SKM-1 (cell line): ENCODE results near the gene COX20.

Experiments used
- DNase-seq: peaks from one replicate; lab custom pipeline; 2025; ENCODE audit not compliant: unreplicated experiment; lab: John Stamatoyannopoulos, UW

COX20 gene

DNA sequence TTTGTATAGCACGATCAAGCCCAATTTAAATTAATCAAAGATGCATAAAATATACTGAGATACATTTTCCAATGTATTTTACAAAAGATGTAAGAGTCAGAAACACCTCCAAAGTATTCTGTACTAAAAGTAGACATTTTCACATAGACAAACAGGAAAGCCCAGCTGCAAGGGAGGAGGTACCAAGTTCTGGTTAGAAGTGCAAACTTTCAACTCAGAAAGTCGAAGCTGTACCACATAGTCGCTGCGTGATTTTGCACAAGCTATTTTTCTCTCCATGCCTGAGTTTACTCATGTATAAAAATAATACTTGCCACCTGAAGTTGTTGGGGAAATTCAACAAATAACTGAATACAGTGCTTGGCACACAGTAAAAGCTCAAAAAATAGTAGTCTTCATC, 34.5 kb downstream of the COX20 start:
- DNase-seq, result no peak

GRCh38 chr1:244874974-244875579, 39.6 kb downstream of the COX20 start:
- no peak for DNase-seq

DNA sequence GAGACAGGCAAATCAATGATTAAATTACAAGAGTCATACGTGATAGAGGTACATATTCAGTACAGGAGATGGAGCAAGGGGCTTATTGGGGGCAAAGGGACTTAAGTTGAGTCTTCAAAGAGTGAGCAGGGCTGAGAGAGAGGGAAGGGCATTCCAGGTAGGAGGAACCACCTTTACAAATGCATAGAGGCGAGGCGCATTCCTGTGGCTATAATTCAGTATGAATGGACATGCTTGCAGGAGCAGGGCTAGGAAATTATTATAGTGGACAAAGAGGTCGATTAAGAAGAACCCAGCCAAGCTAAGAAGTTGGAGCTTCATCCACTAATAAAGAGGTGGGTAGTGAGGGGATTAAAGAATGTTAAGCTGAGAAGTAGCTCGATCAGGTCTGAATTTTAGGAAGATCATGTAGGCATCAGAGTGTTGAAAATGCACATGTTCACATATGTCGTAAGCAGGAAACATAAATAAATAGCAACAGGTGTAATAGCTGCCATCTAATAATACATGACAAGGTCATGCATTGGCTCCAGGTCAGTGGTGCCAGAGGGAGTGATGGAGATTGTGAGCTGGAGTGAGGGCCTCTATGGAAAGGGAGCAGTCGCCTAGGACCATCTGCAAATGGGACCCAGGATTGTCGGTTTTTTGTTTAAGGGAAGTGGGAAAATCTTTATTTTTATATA, 40.9 kb downstream of the COX20 start:
- no peak for DNase-seq

DNA sequence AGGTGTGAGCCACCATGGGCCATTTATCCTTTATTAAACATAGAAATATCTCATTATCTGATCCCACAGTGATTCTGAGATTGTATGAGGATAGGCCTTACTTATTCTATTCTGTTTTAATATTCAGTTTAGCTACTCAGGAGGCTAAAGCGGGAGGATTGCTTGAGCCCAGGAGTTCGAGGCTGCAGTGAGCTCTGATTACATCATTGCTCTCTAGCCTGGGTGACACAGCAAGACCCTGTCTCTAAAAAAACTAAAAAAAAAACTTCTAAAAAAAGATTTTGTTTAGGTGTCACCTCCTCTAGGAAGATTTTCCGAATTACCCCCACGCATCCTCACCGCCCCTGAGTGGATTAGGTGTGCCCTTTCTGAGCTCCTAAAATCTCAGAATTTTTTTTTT, 43.2 kb downstream of the COX20 start:
- no peak for DNase-seq

DNA sequence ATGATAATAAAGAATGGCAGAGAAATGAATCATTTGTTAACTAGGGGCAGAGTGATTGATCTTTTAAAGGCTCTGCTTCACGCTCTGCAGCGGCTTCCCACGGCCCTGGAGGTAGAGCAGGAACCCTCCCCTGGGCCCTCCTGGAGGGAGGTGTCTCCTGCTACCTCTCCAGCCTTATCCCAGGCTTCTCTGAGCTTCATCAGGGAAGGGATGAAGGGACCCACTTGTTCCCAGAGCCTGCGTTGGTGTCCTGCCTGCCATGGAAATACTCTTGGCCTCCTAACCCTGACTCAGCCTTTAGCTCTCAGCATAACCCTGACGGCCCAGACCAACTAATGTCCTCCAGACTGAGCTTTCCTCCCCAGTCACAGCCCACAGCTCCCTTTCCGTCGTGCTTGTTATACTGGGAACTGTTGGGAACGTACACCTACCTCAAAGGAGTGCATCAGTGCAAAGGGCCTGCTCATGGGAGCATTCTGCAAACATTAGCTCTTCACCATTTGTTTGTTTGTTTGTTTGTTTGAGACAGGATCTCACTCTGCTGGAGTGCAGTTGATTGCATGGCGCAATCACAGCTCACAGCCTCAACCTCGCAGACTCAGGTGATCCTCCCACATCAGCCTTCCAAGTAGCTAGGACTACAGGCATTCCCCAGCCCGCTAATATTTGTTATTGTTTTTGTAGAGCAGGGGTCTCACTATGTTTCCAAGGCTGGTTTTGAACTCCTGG, 46.3 kb downstream of the COX20 start:
- DNase-seq, result no peak

DNA sequence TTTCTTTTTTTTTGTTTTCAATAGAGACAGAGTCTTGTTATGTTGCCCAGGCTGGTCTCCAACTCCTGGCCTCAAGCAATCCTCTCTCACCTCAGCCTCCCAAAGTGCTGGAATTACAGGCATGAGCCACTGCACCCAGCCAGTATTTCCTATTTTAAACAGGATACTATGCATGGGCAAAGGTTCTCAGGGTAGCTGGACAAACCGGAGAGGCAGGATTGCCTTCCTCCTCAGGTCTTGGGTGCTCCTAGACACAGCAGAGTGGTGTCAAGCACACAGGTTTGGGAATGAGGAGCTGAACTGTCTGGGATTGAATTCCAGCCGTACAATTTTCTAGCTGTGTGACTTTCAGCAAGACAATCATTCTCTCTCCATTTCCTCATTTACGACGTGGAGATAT, 51.8 kb downstream of the COX20 start:
- no peak for DNase-seq

DNA sequence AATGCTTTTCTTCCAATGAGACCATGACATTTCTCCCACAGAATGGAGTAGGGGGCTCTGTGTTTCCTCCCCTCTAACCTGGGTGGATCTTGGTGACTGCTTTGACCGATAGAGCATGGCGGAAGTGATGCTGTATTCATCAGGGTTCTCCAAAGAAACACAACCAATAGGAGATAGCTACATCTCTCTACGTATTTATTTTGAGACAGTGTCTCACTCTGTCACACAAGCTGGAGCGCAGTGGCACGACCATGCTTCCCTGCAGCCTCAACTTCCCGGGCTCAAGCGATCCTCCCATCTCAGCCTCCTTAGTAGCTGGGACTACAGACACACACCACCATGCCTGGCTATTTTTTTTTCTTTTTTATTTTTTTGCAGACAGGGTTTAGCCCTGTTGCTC, 58.4 kb downstream of the COX20 start:
- DNase-seq, result no peak
